H1 (cell line): Measurements from ENCODE around the gene THOC7. TPM values are rescaled to one million over a fixed set of nuclear protein-coding genes. Genes with fewer than 3 reads are reported as not detected.

ENCODE experiments used
- CTCF ChIA-PET: fragments of 300-600 bp; sonication (Branson Sonifier 250); formaldehyde crosslinking; loops from one replicate; lab custom pipeline; 2021; ENCODE audit not compliant: partially characterized antibody; lab: Charles Lee
- POLR2A ChIA-PET: fragments of 300-600 bp; sonication (Branson Sonifier 250); formaldehyde crosslinking; loops from one replicate; lab custom pipeline; 2021; ENCODE audit warnings: inconsistent platforms; ENCODE audit not compliant: partially characterized antibody; lab: Charles Lee
- DNase-seq, 2 experiments: peaks; one replicate each; pipeline versions ENCODE4 v3.0.0 to v3.0.0-alpha.2; 2010 to 2022; ENCODE audit warnings: low spot score in 2 of 2, low read depth in 1 of 2, mixed read lengths in 1 of 2
- FAIRE-seq: peaks from 2 replicates; lab custom pipeline; 2011; peaks lifted over from hg19 to GRCh38; lab: Jason Lieb, UNC
- H2AFZ ChIP-seq: 2 replicates; pipeline ENCODE4 v1.8.1; 2012; ENCODE audit warnings: low read length, inconsistent platforms
- H2AK5ac ChIP-seq: 2 replicates; pipeline ENCODE4 v1.6.1; 2013; ENCODE audit warnings: low read depth, low read length
- H2BK120ac ChIP-seq: replicated peaks from 2 replicates; pipeline ENCODE3; 2013; ENCODE audit warnings: low read depth, low read length, inconsistent platforms
- H2BK12ac ChIP-seq: 2 replicates; pipeline ENCODE4 v1.6.1; 2013; ENCODE audit warnings: low read depth, low read length
- H2BK15ac ChIP-seq: 2 replicates; pipeline ENCODE4 v1.6.1; 2013; ENCODE audit warnings: low read length
- H2BK20ac ChIP-seq: 2 replicates; pipeline ENCODE4 v1.6.1; 2013; ENCODE audit warnings: low read length
- H2BK5ac ChIP-seq: 2 replicates; pipeline ENCODE4 v1.6.1; 2013; ENCODE audit warnings: low read depth, low read length
- H3K14ac ChIP-seq: 2 replicates; pipeline ENCODE4 v1.6.1; 2013; ENCODE audit warnings: inconsistent platforms; ENCODE audit not compliant: insufficient read length
- H3K18ac ChIP-seq: 2 replicates; pipeline ENCODE4 v1.6.1; 2013; ENCODE audit warnings: low read length; ENCODE audit errors: extremely low read depth
- H3K23ac ChIP-seq: 2 replicates; pipeline ENCODE4 v1.6.1; 2013; ENCODE audit warnings: inconsistent platforms; ENCODE audit not compliant: insufficient read length
- H3K23me2 ChIP-seq: 2 replicates; pipeline ENCODE4 v1.6.1; 2013; ENCODE audit warnings: low read depth, low read length
- H3K27ac ChIP-seq: 2 replicates; pipeline ENCODE4 v1.6.1; 2011; ENCODE audit warnings: low read depth, low read length, inconsistent platforms
- H3K27me3 ChIP-seq, 4 experiments: replicated peaks in 1 of 4; 1 replicate in 1 of 4; 2 replicates in 3 of 4; pipeline versions ENCODE4 v1.6.1 to v1.8.1; 2011 to 2013; ENCODE audit warnings: low read length in 3 of 4, mild to moderate bottlenecking in 3 of 4, inconsistent platforms in 2 of 4, mixed read lengths in 2 of 4, moderate library complexity in 1 of 4; ENCODE audit not compliant: control insufficient read depth in 3 of 4, insufficient read depth in 3 of 4; ENCODE audit errors: extremely low read depth in 1 of 4
- H3K36me3 ChIP-seq, 4 experiments: 2 replicates each; pipeline versions ENCODE4 v1.6.1 to v1.8.1; 2011 to 2013; ENCODE audit warnings: mild to moderate bottlenecking in 4 of 4, low read length in 3 of 4, moderate library complexity in 2 of 4, control low read depth in 1 of 4, inconsistent platforms in 1 of 4; ENCODE audit not compliant: insufficient read depth in 4 of 4, control insufficient read depth in 2 of 4
- H3K4ac ChIP-seq: replicated peaks from 2 replicates; pipeline ENCODE3; 2013; ENCODE audit warnings: low read length, low read depth, mixed read lengths, inconsistent platforms; ENCODE audit not compliant: insufficient read length
- H3K4me1 ChIP-seq, 4 experiments: replicated peaks in 1 of 4; 1 replicate in 1 of 4; 2 replicates in 3 of 4; pipeline versions ENCODE4 v1.6.1 to v1.8.1; 2011 to 2013; ENCODE audit warnings: low read length in 3 of 4, inconsistent platforms in 2 of 4, mixed read lengths in 1 of 4; ENCODE audit not compliant: insufficient read depth in 4 of 4, control insufficient read depth in 3 of 4
- H3K4me2 ChIP-seq, 2 experiments: 2 replicates each; pipeline versions ENCODE4 v1.6.1 to v1.8.1; 2011 to 2013; ENCODE audit warnings: low read depth in 2 of 2, low read length in 2 of 2, control low read depth in 1 of 2, inconsistent platforms in 1 of 2, mild to moderate bottlenecking in 1 of 2; ENCODE audit not compliant: insufficient read depth in 1 of 2
- H3K4me3 ChIP-seq, 4 experiments: fragments of 200-600, 300-600 bp in 1 of 4; sonication (generic), shearing (Covaris generic), sonication (Bioruptor Twin) in 1 of 4; 2 replicates each; pipeline versions ENCODE4 v1.5.1 to v1.8.1; 2011 to 2016; ENCODE audit warnings: low read length in 4 of 4, low read depth in 3 of 4, control low read depth in 2 of 4, inconsistent platforms in 2 of 4, mild to moderate bottlenecking in 2 of 4, mixed read lengths in 1 of 4, moderate library complexity in 1 of 4; ENCODE audit not compliant: insufficient read depth in 2 of 4; ENCODE audit errors: extremely low read depth in 1 of 4
- H3K56ac ChIP-seq: replicated peaks from 2 replicates; pipeline ENCODE3; 2013; ENCODE audit warnings: low read depth, mild to moderate bottlenecking, mixed read lengths, low read length, inconsistent platforms; ENCODE audit not compliant: insufficient read length
- H3K79me1 ChIP-seq: 2 replicates; pipeline ENCODE4 v1.6.1; 2013; ENCODE audit warnings: low read depth, low read length, control low read depth
- H3K79me2 ChIP-seq, 2 experiments: 2 replicates each; pipeline versions ENCODE4 v1.6.1 to v1.8.1; 2012 to 2013; ENCODE audit warnings: low read length in 2 of 2, mild to moderate bottlenecking in 2 of 2, inconsistent platforms in 1 of 2; ENCODE audit not compliant: insufficient read depth in 2 of 2, control insufficient read depth in 1 of 2
- H3K9ac ChIP-seq, 4 experiments: replicated peaks in 1 of 4; 1 replicate in 1 of 4; 2 replicates in 3 of 4; pipeline versions ENCODE4 v1.6.1 to v1.8.1; 2011 to 2013; ENCODE audit warnings: low read depth in 3 of 4, low read length in 3 of 4, control low read depth in 2 of 4, mild to moderate bottlenecking in 2 of 4, moderate library complexity in 2 of 4, inconsistent platforms in 1 of 4; ENCODE audit errors: extremely low read depth in 1 of 4
- H3K9me3 ChIP-seq, 2 experiments: 2 replicates each; pipeline versions ENCODE4 v1.6.1 to v1.8.1; 2012 to 2013; ENCODE audit warnings: mild to moderate bottlenecking in 2 of 2, moderate library complexity in 2 of 2, control low read depth in 1 of 2, inconsistent platforms in 1 of 2, low read depth in 1 of 2, low read length in 1 of 2, mixed read lengths in 1 of 2; ENCODE audit not compliant: insufficient read depth in 2 of 2
- H4K20me1 ChIP-seq, 2 experiments: replicated peaks in 1 of 2; 2 replicates each; pipeline versions ENCODE3 to v1.8.1; 2011 to 2013; ENCODE audit warnings: inconsistent platforms in 2 of 2, low read length in 2 of 2, mild to moderate bottlenecking in 1 of 2; ENCODE audit not compliant: insufficient read depth in 2 of 2, control insufficient read depth in 1 of 2
- H4K5ac ChIP-seq: 2 replicates; pipeline ENCODE4 v1.6.1; 2013; ENCODE audit warnings: low read length, low read depth, mixed read lengths, inconsistent platforms; ENCODE audit not compliant: insufficient read length
- H4K8ac ChIP-seq: 2 replicates; pipeline ENCODE4 v1.8.0; 2013; ENCODE audit warnings: mild to moderate bottlenecking, moderate library complexity, low read length, inconsistent platforms; ENCODE audit not compliant: insufficient read depth; ENCODE audit errors: extremely low read depth
- H4K91ac ChIP-seq: replicated peaks from 2 replicates; pipeline ENCODE3; 2013; ENCODE audit warnings: low read length, mixed read lengths, inconsistent platforms; ENCODE audit not compliant: insufficient read length
- BRCA1 ChIP-seq: IDR thresholded peaks from 2 replicates; pipeline ENCODE4 v1.6.1; 2012; ENCODE audit warnings: low read depth, low read length, improper control_type of control experiment
- CTBP2 ChIP-seq: IDR thresholded peaks from 2 replicates; pipeline ENCODE4 v1.7.0; 2011; ENCODE audit warnings: borderline replicate concordance, mild to moderate bottlenecking, moderate library complexity, mixed read lengths, low read length; ENCODE audit not compliant: insufficient read depth, insufficient read length
- FOSL1 ChIP-seq: IDR thresholded peaks from 2 replicates; pipeline ENCODE4 v1.6.1; 2011; ENCODE audit warnings: mild to moderate bottlenecking, low read depth, low read length, moderate library complexity; ENCODE audit not compliant: insufficient read depth
- HDAC2 ChIP-seq, 2 experiments: fragments of 300-600 bp in 1 of 2; sonication (generic) in 1 of 2; IDR thresholded peaks; 2 replicates each; pipeline ENCODE4 v1.6.1; 2011 to 2012; ENCODE audit warnings: low read depth in 2 of 2, low read length in 2 of 2, mild to moderate bottlenecking in 2 of 2, moderate library complexity in 2 of 2, borderline replicate concordance in 1 of 2, inconsistent platforms in 1 of 2
- JUND ChIP-seq: IDR thresholded peaks from 2 replicates; pipeline ENCODE4 v1.6.1; 2011; ENCODE audit warnings: mild to moderate bottlenecking, improper control_type of control experiment, low read length
- POU5F1 ChIP-seq: IDR thresholded peaks from 2 replicates; pipeline ENCODE4 v1.6.1; 2011; ENCODE audit warnings: low read depth, mild to moderate bottlenecking, low read length, moderate library complexity
- RNF2 ChIP-seq: fragments of 200-900, 300-1000 bp; sonication (generic); IDR thresholded peaks from 2 replicates; pipeline ENCODE4 v1.7.1; 2016; ENCODE audit warnings: borderline replicate concordance, low read depth, mild to moderate bottlenecking, antibody characterized with exemption, low read length; ENCODE audit not compliant: poor library complexity, severe bottlenecking; ENCODE audit errors: missing control alignments
- SIRT6 ChIP-seq: IDR thresholded peaks from one replicate; pipeline ENCODE4 v1.7.1; 2012; ENCODE audit warnings: low read length, inconsistent platforms
- SP4 ChIP-seq: IDR thresholded peaks from 2 replicates; pipeline ENCODE4 v1.6.1; 2012; ENCODE audit warnings: low read length, inconsistent platforms
- TAF1 ChIP-seq: IDR thresholded peaks from 2 replicates; pipeline ENCODE4 v1.6.1; 2011; ENCODE audit warnings: mild to moderate bottlenecking, low read depth, low read length
- WGBS, 2 experiments: shearing (Covaris generic) in 1 of 2; methylation state at CpG; one replicate each; pipeline versions ENCODE4 v1.1.6 to v1.1.7; 2013 to 2015; ENCODE audit warnings: low lambda C conversion rate in 2 of 2, mixed read lengths in 2 of 2, inconsistent platforms in 1 of 2, low coverage in 1 of 2, missing lambda C conversion rate in 1 of 2; ENCODE audit not compliant: insufficient replicate concordance in 2 of 2, insufficient coverage in 1 of 2, insufficient read length in 1 of 2; ENCODE audit errors: extremely low coverage in 1 of 2, missing lambda C conversion rate in 1 of 2; 5-methylcytosine and 5-hydroxymethylcytosine counted together
- polyA plus RNA-seq, 7 experiments: library from polyadenylated mRNA; depleted of rRNA in 3 of 7; stranded (reverse) in 5 of 7; unstranded in 2 of 7; fragments of >200 nt in 5 of 7; fragments of 200-250 nt in 2 of 7; gene quantifications; 1 replicate in 5 of 7; 2 replicates in 1 of 7; 4 replicates in 1 of 7; pipeline versions ENCODE4 v1.2.1 to v1.2.3, GENCODE V29; 2011 to 2013; ENCODE audit warnings: missing spikeins in 2 of 7, mixed read lengths in 2 of 7
- total RNA-seq: library from RNA; stranded (reverse); fragmentation: NEBNext Ultra II Directional; extraction: Animal tissue kit (Norgen Biotek cat#: 25700); gene quantifications from 2 replicates; pipeline ENCODE4 v1.2.1, GENCODE V29; 2021
- TF ChIP-seq, protein P1 (sequence below), 3 experiments: IDR thresholded peaks; 1 replicate in 2 of 3; 2 replicates in 1 of 3; pipeline versions ENCODE4 v1.5.1 to v1.6.1; 2011; ENCODE audit warnings: low read length in 3 of 3, mild to moderate bottlenecking in 3 of 3, inconsistent platforms in 2 of 3, low read depth in 1 of 3, moderate library complexity in 1 of 3; ENCODE audit not compliant: insufficient read depth in 1 of 3; ENCODE audit errors: control extremely low read depth in 1 of 3

Gene THOC7
- total and polyA plus RNA-seq, 2 of the 8 experiments (the other 6 are each of a cell fraction or from before 2014, with no cell fraction given), result 18.7 to 74.0 TPM

DNA sequence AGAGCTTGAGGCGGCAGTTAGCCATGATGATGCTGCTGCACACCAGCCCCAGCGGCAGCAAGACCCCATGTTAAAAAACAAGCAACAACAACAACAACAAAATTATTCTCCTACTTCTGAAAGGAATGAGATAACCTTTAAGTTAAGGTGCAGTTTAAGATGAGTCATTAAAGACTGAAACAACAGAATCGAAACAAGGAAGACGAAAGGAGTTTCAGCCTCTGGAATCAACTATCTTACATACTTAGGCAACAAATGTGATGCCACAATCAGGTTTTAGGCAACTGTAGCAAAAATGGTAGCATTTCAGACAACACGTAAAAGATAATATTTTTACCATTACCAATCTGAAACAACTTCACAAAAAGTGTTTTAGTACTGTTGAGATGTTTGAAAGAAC lies 36.4 kb upstream of the THOC7 start:
- H3K27me3 ChIP-seq, result no peaks in the 10 kb centered on the region
- H2BK5ac ChIP-seq, result no peak overlapping the region
- peaks cover 0 to 4% (median 0%) of the 10 kb centered on the region in 4 experiments; a peak in 3 of 8 replicates for H3K36me3 ChIP-seq
- H3K4me3 ChIP-seq, result no peak overlapping the region
- H4K91ac ChIP-seq, result no peak overlapping the region
- no peak overlapping the region for H3K4ac ChIP-seq
- 0 out of 4 replicates have a peak, but pooled peaks cover 0 to 7% of the 10 kb centered on the region in 2 experiments for H3K79me2 ChIP-seq
- H4K5ac ChIP-seq, result no peak overlapping the region
- no peak overlapping the region for H2BK20ac ChIP-seq
- WGBS, 2 experiments, result 95% methylated on average over 5 of the region's 5 CpGs; no CpG with 5 or more reads in 1 of the 2 experiments
- no peak overlapping the region for H3K18ac ChIP-seq
- peaks cover 0 to 3% (median 0%) of the 10 kb centered on the region in 4 experiments; a peak in 1 of 7 replicates for H3K4me1 ChIP-seq
- H3K79me1 ChIP-seq, result no peaks in the 10 kb centered on the region
- H3K56ac ChIP-seq, result no peak overlapping the region
- H2BK15ac ChIP-seq, result no peak overlapping the region
- H4K8ac ChIP-seq, result no peak overlapping the region
- ChIA-PET POLR2A (interaction anchor here (1.0 kb wide), 1 partner anchor 32 kb away, joined by 3 read pairs; no protein-coding TSS in a partner anchor), CTCF (interaction anchor here (0.6 kb wide), 1 partner anchor 559 kb away, joined by 3 read pairs; no protein-coding TSS in a partner anchor)
- no peak for DNase-seq
- no peaks in the 10 kb centered on the region for H3K23me2 ChIP-seq
- no peak overlapping the region for H3K27ac ChIP-seq
- no peak overlapping the region for H2BK120ac ChIP-seq
- H4K20me1 ChIP-seq, result no peaks in the 10 kb centered on the region
- no peak overlapping the region for H3K4me2 ChIP-seq
- no peak overlapping the region for H2AFZ ChIP-seq
- no peak overlapping the region for H3K9ac ChIP-seq
- no peak overlapping the region for H2AK5ac ChIP-seq
- H3K9me3 ChIP-seq, result no peaks in the 10 kb centered on the region
- no peak for FAIRE-seq
- no peak overlapping the region for H3K14ac ChIP-seq
- no peak overlapping the region for H3K23ac ChIP-seq
- no peak overlapping the region for H2BK12ac ChIP-seq
- TF ChIP-seq JUND, result no peak
- TF ChIP-seq BRCA1, result no peak
- no peak for TF ChIP-seq RNF2
- TF ChIP-seq CTBP2, result no peak
- TF ChIP-seq, protein P1, sequence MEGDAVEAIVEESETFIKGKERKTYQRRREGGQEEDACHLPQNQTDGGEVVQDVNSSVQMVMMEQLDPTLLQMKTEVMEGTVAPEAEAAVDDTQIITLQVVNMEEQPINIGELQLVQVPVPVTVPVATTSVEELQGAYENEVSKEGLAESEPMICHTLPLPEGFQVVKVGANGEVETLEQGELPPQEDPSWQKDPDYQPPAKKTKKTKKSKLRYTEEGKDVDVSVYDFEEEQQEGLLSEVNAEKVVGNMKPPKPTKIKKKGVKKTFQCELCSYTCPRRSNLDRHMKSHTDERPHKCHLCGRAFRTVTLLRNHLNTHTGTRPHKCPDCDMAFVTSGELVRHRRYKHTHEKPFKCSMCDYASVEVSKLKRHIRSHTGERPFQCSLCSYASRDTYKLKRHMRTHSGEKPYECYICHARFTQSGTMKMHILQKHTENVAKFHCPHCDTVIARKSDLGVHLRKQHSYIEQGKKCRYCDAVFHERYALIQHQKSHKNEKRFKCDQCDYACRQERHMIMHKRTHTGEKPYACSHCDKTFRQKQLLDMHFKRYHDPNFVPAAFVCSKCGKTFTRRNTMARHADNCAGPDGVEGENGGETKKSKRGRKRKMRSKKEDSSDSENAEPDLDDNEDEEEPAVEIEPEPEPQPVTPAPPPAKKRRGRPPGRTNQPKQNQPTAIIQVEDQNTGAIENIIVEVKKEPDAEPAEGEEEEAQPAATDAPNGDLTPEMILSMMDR (IDR thresholded peaks at IDR 0.05; ENCODE audit: control extremely low read depth in 1 of 3, insufficient read depth in 1 of 3, low read depth in 1 of 3, low read length in 3 of 3), result no peak
- no peak for TF ChIP-seq SP4
- no peak for TF ChIP-seq POU5F1
- no peak for TF ChIP-seq HDAC2 (IDR thresholded peaks at IDR 0.05; ENCODE audit: borderline replicate concordance in 1 of 2, low read depth in 2 of 2, low read length in 2 of 2)
- no peak for TF ChIP-seq SIRT6
- TF ChIP-seq FOSL1, result no peak
- no peak for TF ChIP-seq TAF1
